GM13977 (cell line): Measurements from ENCODE around the gene MISP3.

ENCODE experiments used
- DNase-seq: peaks from one replicate; pipeline ENCODE4 v3.0.0; 2012; ENCODE audit warnings: low spot score
- in situ Hi-C: fragments of 300-500 bp; cut with MboI; formaldehyde crosslinking; loops from one replicate; pipeline ENCODE4 v1.12.0; 2022; ENCODE audit warnings: low sequenced_read_pairs, low pct_unique_long_range_greater_than_20kb, mixed read lengths, inconsistent platforms; ENCODE audit not compliant: unreplicated experiment
- TF ChIP-seq, protein P1 (sequence below): IDR thresholded peaks from 2 replicates; pipeline ENCODE4 v1.5.1; 2012; ENCODE audit warnings: mild to moderate bottlenecking, control low read depth; ENCODE audit not compliant: insufficient read depth; ENCODE audit errors: extremely low read depth, missing control alignments

Gene MISP3

DNA sequence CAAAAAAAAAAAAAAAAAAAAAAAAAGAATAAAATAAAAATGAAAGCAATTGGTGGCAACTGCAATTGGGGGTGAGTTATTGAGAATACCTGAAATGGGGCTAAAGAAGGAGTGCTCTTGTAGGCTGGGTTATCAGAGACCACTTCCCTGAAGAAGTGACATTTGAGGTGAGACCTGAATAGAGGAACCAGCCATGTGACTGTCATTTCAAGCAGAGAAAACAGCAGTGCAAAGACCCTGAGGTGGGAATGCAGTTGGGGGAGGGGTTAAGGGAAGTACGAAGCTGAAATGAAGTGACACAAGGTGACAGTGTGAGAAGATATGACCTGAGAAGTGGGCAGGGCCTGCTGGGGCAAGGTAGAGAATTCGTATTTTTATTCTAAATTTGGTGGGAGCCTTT, 6.5 kb upstream of the MISP3 start:
- TF ChIP-seq, protein P1, sequence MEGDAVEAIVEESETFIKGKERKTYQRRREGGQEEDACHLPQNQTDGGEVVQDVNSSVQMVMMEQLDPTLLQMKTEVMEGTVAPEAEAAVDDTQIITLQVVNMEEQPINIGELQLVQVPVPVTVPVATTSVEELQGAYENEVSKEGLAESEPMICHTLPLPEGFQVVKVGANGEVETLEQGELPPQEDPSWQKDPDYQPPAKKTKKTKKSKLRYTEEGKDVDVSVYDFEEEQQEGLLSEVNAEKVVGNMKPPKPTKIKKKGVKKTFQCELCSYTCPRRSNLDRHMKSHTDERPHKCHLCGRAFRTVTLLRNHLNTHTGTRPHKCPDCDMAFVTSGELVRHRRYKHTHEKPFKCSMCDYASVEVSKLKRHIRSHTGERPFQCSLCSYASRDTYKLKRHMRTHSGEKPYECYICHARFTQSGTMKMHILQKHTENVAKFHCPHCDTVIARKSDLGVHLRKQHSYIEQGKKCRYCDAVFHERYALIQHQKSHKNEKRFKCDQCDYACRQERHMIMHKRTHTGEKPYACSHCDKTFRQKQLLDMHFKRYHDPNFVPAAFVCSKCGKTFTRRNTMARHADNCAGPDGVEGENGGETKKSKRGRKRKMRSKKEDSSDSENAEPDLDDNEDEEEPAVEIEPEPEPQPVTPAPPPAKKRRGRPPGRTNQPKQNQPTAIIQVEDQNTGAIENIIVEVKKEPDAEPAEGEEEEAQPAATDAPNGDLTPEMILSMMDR: no peak
- in situ Hi-C loops: loop anchor here (25.0 kb wide), 1 partner anchor 479 kb away; no protein-coding TSS in a partner anchor
- no peak for DNase-seq

- TF ChIP-seq, protein P1: no peak
- in situ Hi-C loops: loop anchor here (10.0 to 25.0 kb wide), 2 partner anchors 196 to 483 kb away; partner anchors contain the start of gene NANOS3
- DNase-seq: no peak
Measured at GRCh38 chr19:14070268-14071050, 2.1 kb upstream of the MISP3 start.

GRCh38 chr19:14073261-14073924, 807 bp downstream of the MISP3 start:
- TF ChIP-seq, protein P1: peak; percentile 88
- in situ Hi-C loops: loop anchor here (10.0 to 25.0 kb wide), 2 partner anchors 199 to 486 kb away; partner anchors contain the start of gene NANOS3
- DNase-seq: peak; percentile 92

DNA sequence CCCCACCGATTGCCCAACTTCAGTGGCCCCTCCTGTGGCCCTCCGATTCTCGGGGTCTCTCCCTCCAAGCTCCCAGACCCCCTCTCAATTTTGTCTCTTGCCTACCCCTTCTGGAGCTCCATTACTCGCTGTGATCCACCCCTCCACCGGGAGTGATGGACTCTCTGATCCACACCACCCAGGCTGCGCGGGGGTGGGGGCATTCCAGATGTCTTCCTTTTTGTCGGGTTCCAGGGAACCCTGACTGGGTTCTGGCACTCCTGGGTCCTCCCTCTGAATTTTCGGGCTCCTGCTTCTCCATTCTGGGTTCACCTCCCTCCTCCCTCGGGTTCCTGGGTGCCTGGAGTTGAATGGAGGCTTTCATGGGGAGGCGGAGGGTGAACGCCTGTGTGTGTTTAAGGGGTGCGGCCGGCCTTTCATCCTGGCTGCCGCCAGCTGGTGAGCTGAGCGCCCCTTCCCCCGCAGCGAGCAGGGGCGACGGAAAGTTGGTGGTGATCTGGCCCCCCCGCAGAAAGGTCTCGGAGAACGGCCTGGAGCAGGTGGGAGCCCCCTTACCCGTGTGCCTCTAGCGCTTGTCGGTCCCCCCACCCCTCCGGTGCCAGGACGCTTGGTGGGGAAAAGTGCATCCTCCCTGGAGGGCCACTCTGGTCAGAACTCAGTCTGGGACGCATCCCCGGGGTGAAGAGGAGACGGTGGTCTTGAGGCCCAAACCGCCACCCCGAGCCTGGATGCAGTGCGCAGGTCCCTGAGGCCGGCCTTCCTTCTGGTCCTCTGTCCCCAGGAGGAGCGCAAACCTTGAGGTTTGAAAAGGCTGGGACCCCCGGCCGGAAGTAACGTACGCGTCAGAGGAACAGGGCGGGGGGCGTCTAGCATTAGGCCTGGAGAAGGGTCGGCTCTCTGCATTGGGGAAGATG, 1.6 kb downstream of the MISP3 start:
- TF ChIP-seq, protein P1: no peak
- in situ Hi-C loops: loop anchor here (10.0 to 25.0 kb wide), 2 partner anchors 199 to 487 kb away; partner anchors contain the start of gene NANOS3
- peak; percentile 41 for DNase-seq

GRCh38 chr19:14078411-14078810, 5.8 kb downstream of the MISP3 start:
- no peak for DNase-seq
- TF ChIP-seq, protein P1: no peak
- in situ Hi-C loops: loop anchor here (10.0 kb wide), 1 partner anchor 204 kb away; the partner anchor contains the start of gene NANOS3
